Measurements from ENCODE around the gene TXK.

DNA sequence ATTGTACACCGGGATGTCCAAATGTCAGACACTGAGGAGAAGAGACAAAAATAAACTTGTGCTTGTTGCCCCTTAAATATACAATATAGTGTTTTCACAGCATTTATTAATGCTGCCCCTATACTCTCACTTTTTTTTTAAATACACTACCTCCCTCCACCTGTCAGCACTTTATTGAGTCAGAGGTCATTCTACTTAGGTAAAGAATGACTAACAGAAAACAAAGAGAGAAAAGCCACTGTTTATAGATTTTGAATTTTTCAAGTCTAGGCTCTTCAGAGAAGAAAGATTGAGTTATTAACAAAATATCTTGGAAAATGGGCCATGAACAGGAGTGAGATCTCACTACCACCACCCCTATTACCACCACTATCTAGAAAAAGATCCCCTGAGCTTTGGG is 59.4 kb downstream of the TXK start:
- TF ChIP-seq, protein P1, sequence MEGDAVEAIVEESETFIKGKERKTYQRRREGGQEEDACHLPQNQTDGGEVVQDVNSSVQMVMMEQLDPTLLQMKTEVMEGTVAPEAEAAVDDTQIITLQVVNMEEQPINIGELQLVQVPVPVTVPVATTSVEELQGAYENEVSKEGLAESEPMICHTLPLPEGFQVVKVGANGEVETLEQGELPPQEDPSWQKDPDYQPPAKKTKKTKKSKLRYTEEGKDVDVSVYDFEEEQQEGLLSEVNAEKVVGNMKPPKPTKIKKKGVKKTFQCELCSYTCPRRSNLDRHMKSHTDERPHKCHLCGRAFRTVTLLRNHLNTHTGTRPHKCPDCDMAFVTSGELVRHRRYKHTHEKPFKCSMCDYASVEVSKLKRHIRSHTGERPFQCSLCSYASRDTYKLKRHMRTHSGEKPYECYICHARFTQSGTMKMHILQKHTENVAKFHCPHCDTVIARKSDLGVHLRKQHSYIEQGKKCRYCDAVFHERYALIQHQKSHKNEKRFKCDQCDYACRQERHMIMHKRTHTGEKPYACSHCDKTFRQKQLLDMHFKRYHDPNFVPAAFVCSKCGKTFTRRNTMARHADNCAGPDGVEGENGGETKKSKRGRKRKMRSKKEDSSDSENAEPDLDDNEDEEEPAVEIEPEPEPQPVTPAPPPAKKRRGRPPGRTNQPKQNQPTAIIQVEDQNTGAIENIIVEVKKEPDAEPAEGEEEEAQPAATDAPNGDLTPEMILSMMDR (IDR thresholded peaks at IDR 0.05), result no peak
- TF ChIP-seq POLR2A (IDR thresholded peaks at IDR 0.05), result no peak
- TF ChIP-seq POLR2AphosphoS5 (IDR thresholded peaks at IDR 0.05), result no peak
- no peak for TF ChIP-seq EP300 (IDR thresholded peaks at IDR 0.05; ENCODE audit: low read depth)
